Stimulated activated effector memory CD8-positive, alpha-beta T cell treated with anti-CD3 and anti-CD28 coated beads, Interleukin-12 subunit alpha, Interleukin-12 subunit beta, amount 100 ng/mL, for 72 hours (primary cell): ENCODE results near the gene NUDT3.
A peak's percentile ranks its signal among the peaks of the same experiment; 100 is the strongest.
"Not testable (repeated sequence)": the region's sequence is repeated elsewhere in the genome, so short reads cannot be mapped to it uniquely, and the experiment has no call there.

Experiments used
- ATAC-seq: fragments of 150-1000 bp; cut with Tn5 transposase; 2 replicates; pipeline ENCODE4 v1.10.0; 2021
- DNase-seq, 2 donors: peaks; one replicate each; pipeline ENCODE4 v3.0.0; 2021 to 2022; ENCODE audit warnings: low spot score in 2 of 2
- H3K27ac Mint-ChIP-seq: one replicate; pipeline ENCODE4 v1.8.0; 2022; ENCODE audit warnings: mild to moderate bottlenecking, mixed read lengths
- H3K36me3 Mint-ChIP-seq: one replicate; pipeline ENCODE4 v1.8.0; 2022; ENCODE audit warnings: mild to moderate bottlenecking, mixed read lengths
- H3K4me1 Mint-ChIP-seq: one replicate; pipeline ENCODE4 v1.8.0; 2022; ENCODE audit warnings: mixed read lengths
- H3K4me3 Mint-ChIP-seq: one replicate; pipeline ENCODE4 v1.8.0; 2022; ENCODE audit warnings: mild to moderate bottlenecking, mixed read lengths
- H3K9me3 Mint-ChIP-seq: one replicate; pipeline ENCODE4 v1.8.0; 2022; ENCODE audit warnings: mixed read lengths

The NUDT3 gene

DNA sequence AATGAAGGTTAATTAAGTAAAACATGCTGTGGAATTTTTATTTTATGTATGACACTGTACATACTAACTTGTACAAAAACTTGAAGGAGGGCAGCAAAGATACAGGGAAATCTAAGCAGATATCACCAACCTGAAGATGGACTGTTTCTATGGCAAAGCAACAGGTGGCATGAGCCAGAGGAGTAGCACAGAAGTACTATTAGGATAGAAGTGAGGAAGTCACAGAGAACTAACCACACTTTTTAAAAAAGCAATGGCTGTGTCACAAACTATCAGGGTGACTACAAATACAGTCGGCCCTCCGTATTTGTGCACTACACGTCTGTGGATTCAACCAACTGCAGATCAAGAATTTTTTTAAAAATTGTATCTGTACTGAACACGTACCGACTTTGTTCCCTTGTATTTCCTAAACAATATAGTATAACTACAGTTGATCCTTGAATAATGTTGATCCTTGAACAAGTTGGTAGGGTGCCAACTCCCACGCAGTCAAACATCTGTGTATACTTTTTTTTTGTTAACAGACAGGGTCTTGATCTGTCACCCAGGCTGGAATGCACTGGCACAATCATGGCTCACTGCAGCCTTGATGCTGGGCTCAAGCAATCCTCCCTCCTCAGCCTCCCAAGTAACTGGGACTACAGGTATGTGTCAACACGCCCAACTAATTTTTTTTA lies 61.0 kb downstream of the NUDT3 start:
- Mint-ChIP-seq H3K4me1 (peaks cover 5% of the 10 kb centered on the region), H3K9me3 (no peaks in the 10 kb centered on the region), H3K4me3 (no peak overlapping the region), H3K27ac (peak overlapping the region; percentile 9), H3K36me3 (peaks cover 9% of the 10 kb centered on the region)
- no peak for ATAC-seq
- DNase-seq = no peak

DNA sequence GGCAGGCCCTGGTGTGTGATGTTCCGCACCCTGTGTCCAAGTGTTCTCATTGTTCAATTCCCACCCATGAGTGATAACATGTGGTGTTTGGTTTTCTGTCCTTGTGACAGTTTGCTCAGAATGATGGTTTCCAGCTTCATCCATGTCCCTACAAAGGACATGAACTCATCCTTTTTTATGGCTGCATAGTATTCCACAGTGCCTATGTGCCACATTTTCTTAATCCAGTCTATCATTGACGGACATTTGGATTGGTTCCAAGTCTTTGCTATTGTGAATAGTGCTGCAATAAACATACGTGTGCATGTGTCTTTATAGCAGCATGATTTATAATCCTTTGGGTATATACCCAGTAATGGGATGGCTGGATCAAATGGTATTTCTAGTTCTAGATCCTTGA lies 62.7 kb downstream of the NUDT3 start:
- not testable (repeated sequence) for H3K36me3 Mint-ChIP-seq, H3K9me3 Mint-ChIP-seq, H3K27ac Mint-ChIP-seq, ATAC-seq, DNase-seq, H3K4me1 Mint-ChIP-seq, H3K4me3 Mint-ChIP-seq

- Mint-ChIP-seq H3K27ac (no peak overlapping the region), H3K4me3 (no peak overlapping the region)
Observed at GRCh38 chr6:34328969-34329368, 63.5 kb downstream of the NUDT3 start.

DNA sequence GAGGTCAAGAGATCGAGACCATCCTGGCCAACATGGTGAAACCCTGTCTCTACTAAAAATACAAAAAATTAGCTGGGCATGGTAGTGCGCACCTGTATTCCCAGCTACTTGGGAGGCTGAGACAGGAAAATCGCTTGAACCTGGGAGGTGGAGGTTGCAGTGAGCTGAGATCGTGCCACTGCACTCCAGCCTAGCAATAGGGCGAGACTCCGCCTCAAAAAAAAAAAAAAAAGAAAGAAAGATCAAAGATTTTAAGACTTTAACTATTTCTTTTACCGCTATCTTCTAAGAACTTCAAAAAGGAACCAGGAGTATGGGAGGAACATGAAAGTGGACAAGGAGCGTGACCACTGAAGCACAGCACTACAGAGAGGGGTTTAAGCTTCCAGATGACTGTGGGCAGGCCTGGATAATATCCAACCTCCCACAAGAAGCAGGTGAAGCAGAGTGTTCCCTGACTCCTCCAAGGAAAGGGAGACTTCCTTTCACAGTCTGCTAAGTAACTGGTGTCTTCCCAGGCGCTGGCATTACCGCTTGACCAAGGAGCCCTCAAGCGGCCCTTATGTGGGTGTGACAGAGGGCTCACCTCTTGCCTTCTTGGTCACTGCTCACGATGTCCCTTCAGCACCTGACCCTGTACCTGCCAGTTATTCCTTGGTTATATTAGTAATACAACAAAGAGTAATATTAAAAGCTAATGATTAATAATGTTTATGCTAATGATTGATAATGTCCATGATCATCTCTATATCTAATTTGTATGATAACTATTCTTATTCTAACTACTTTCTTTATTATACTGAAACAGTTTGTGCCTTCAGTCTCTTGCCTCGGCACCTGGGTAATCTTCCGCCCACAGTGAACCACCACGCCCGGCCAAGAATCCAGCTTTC lies 64.9 kb downstream of the NUDT3 start:
- not testable (repeated sequence) for H3K36me3 Mint-ChIP-seq, H3K9me3 Mint-ChIP-seq, ATAC-seq, DNase-seq, H3K27ac Mint-ChIP-seq, H3K4me3 Mint-ChIP-seq, H3K4me1 Mint-ChIP-seq

More at GRCh38 chr6:34328969-34329368, 63.5 kb downstream of the NUDT3 start:
- DNase-seq = no peak
- H3K36me3 Mint-ChIP-seq = peaks cover 9% of the 10 kb centered on the region
- no peak for ATAC-seq
- H3K4me1 Mint-ChIP-seq = peaks cover 5% of the 10 kb centered on the region
- H3K9me3 Mint-ChIP-seq = no peaks in the 10 kb centered on the region

DNA sequence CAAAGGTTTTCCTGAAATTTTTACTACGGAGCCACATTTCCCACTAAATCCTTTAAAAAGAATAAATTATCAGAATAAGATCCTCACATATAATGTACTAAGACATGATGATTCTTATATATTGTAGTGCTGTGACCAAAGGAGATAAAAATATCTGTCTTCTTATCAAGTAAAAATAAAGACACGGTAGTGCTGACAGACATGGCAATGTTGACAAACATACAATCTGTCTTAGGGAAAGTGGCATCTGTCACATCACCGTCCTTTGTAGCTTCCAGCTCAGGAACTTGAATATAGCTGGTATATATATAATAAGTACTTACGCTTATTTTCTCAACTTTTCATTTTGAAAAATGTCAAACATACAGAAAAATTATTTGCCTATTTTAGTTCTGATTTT lies 66.8 kb downstream of the NUDT3 start:
- H3K4me1 Mint-ChIP-seq = no peaks in the 10 kb centered on the region
- no peak overlapping the region for H3K27ac Mint-ChIP-seq
- ATAC-seq = no peak
- H3K9me3 Mint-ChIP-seq = no peaks in the 10 kb centered on the region
- no peak for DNase-seq
- no peak overlapping the region for H3K4me3 Mint-ChIP-seq
- peaks cover under 1% of the 10 kb centered on the region for H3K36me3 Mint-ChIP-seq

DNA sequence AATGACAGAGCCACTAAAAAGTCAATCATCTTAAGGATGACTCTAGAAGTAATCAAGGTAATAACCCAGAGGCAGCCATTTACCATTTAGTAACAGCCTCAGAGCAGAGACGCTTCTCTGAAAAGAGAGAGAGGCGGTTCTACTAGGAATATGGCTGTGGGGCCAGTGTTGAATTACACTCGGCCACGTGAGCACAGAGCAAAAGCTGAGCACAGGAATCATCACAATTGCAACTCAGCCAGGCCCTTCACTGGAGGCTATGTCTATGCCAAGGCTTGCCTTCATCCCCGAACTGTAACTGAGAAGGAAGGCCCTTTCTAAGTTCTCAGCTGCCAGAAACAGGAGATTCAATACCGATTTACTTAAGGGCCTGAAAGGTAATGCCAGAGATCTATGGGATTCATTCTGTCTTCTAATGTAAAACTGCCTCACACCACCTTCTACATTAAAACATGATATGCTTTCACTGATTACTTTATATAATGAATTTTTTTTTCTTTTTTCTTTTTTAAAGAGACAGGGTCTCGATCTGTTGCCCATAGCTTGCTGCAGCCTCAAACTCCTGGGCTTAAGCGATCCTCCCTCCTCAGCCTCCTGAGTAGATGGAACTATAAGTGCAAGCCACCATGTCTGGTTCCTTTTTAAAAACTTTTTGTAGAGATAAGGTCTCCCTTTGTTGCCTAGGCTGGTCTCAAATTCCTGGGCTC lies 67.6 kb downstream of the NUDT3 start:
- no peak for ATAC-seq
- H3K36me3 Mint-ChIP-seq = no peaks in the 10 kb centered on the region
- H3K4me3 Mint-ChIP-seq = no peak overlapping the region
- no peak for DNase-seq
- no peaks in the 10 kb centered on the region for H3K9me3 Mint-ChIP-seq
- H3K27ac Mint-ChIP-seq = no peak overlapping the region
- no peaks in the 10 kb centered on the region for H3K4me1 Mint-ChIP-seq

GRCh38 chr6:34324221-34324620 lies 68.2 kb downstream of the NUDT3 start:
- H3K9me3 Mint-ChIP-seq, H3K27ac Mint-ChIP-seq, ATAC-seq, DNase-seq, H3K4me1 Mint-ChIP-seq, H3K4me3 Mint-ChIP-seq, H3K36me3 Mint-ChIP-seq: not testable (repeated sequence)

DNA sequence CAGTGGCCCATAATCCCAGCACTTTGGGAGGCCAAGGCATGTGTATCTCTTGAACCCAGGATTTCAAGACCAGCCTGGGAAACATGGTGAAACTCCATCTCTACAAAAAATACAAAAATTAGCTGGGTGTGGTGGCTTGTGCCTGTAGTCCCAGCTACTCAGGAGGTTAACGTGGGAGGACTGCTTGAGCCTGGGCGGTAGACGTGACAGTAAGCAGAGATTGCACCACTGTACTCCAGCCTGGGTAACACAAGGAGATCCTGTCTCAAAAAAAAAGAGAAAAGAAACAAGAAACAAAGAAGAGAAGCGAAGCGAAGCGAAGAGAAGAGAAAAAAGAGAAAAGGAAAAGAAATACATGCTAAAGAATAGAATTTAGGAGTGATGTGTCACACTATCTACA lies 69.2 kb downstream of the NUDT3 start:
- ATAC-seq = no peak
- Mint-ChIP-seq H3K9me3 (no peaks in the 10 kb centered on the region), H3K36me3 (no peaks in the 10 kb centered on the region), H3K4me1 (peaks cover 11% of the 10 kb centered on the region), H3K4me3 (no peak overlapping the region), H3K27ac (no peak overlapping the region)
- DNase-seq = no peak

GRCh38 chr6:34322732-34323131 lies 69.7 kb downstream of the NUDT3 start:
- Mint-ChIP-seq H3K4me3 (no peak overlapping the region), H3K9me3 (no peaks in the 10 kb centered on the region), H3K4me1 (peaks cover 11% of the 10 kb centered on the region), H3K36me3 (no peaks in the 10 kb centered on the region), H3K27ac (no peak overlapping the region)
- DNase-seq (no peak), ATAC-seq (no peak)

DNA sequence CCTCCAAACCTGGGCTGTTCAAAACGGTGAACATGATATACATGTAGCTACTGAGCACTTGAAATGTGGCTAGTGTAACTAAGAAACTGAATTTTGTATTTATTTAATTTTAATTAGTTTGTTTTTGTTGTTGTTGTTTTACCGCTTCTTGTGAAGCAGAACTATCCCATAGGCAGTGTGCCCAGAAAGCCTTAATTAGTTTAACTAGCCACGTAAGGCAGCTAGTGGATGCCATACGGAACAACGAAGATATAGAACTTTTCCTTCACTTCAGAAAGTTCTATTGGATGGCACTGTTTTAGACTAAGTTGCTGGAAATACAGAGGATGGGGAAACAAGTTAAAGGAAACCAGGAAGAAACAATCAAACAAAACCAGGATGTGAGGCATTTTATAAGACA lies 70.6 kb downstream of the NUDT3 start:
- ATAC-seq = no peak
- Mint-ChIP-seq H3K4me1 (peaks cover 18% of the 10 kb centered on the region), H3K9me3 (no peaks in the 10 kb centered on the region), H3K36me3 (no peaks in the 10 kb centered on the region), H3K4me3 (no peak overlapping the region), H3K27ac (peak overlapping the region; percentile 16)
- no peak for DNase-seq

- no peaks in the 10 kb centered on the region for H3K9me3 Mint-ChIP-seq
- no peak overlapping the region for H3K4me3 Mint-ChIP-seq
- DNase-seq (no peak), ATAC-seq (no peak)
- no peaks in the 10 kb centered on the region for H3K36me3 Mint-ChIP-seq
- H3K27ac Mint-ChIP-seq = peak overlapping the region; percentile 35
- H3K4me1 Mint-ChIP-seq = peaks cover 36% of the 10 kb centered on the region
Observed at GRCh38 chr6:34319471-34319885, 73.0 kb downstream of the NUDT3 start.

- H3K36me3 Mint-ChIP-seq = no peaks in the 10 kb centered on the region
- no peaks in the 10 kb centered on the region for H3K9me3 Mint-ChIP-seq
- peak overlapping the region; percentile 35 for H3K27ac Mint-ChIP-seq
- no peak overlapping the region for H3K4me3 Mint-ChIP-seq
- DNase-seq (no peak), ATAC-seq (peak; percentile 51)
- peaks cover 36% of the 10 kb centered on the region for H3K4me1 Mint-ChIP-seq
Observed at GRCh38 chr6:34318499-34319470, 73.7 kb downstream of the NUDT3 start.

DNA sequence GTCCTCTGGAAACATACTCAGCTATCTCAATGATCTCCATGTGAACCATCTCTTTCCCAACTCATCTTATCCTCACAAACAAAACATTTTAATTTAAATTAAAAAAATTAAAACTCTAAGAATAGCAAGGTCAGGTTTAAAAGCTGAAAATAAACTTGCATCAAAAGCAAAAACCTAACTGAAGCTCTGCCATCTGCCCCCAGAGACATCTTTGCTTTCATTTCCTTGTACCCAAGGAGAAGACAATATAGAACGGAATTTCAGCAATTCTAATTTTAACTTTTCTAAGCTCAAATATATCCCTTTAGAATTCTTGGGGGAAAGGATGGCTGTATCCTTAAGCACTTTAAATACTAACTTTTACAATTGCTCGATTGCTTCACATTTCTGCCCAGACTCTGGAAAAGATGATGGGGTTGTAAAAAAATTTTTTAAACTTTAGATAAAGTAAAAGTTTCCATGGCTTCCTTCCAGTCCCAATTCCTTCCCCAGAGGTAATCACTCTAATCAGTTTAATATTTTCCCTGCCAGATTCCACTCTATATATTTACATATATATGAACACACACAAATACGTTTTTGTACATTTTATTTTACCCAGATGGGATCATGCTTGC lies 74.5 kb downstream of the NUDT3 start:
- no peak for ATAC-seq
- Mint-ChIP-seq H3K36me3 (no peaks in the 10 kb centered on the region), H3K27ac (peak overlapping the region; percentile 41), H3K4me1 (peaks cover 36% of the 10 kb centered on the region), H3K4me3 (no peak overlapping the region), H3K9me3 (no peaks in the 10 kb centered on the region)
- no peak for DNase-seq

GRCh38 chr6:34317172-34317477 lies 75.3 kb downstream of the NUDT3 start:
- peaks cover 36% of the 10 kb centered on the region for H3K4me1 Mint-ChIP-seq
- ATAC-seq = peak; percentile 78

More at GRCh38 chr6:34317172-34317477, 75.3 kb downstream of the NUDT3 start:
- H3K4me3 Mint-ChIP-seq = no peak overlapping the region
- no peaks in the 10 kb centered on the region for H3K36me3 Mint-ChIP-seq
- DNase-seq = no peak
- peak overlapping the region; percentile 41 for H3K27ac Mint-ChIP-seq
- no peaks in the 10 kb centered on the region for H3K9me3 Mint-ChIP-seq
